Skeletal muscle cell (primary cell): ENCODE data around the gene FGD3.
"Not testable (repeated sequence)": the region's sequence is repeated elsewhere in the genome, so short reads cannot be mapped to it uniquely, and the experiment has no call there.

Experiments
- DNase-seq: peaks from one replicate; pipeline ENCODE4 v3.0.0-alpha.2; 2010; ENCODE audit warnings: low read depth
- H3K4me3 ChIP-seq: 2 replicates; pipeline ENCODE4 v1.5.1; 2011; ENCODE audit warnings: low read depth, mild to moderate bottlenecking, control low read depth, low read length, moderate library complexity

Gene FGD3

GRCh38 chr9:93002700-93003099 lies 55.4 kb downstream of the FGD3 start:
- no peak for DNase-seq
- no peak overlapping the region for H3K4me3 ChIP-seq

DNA sequence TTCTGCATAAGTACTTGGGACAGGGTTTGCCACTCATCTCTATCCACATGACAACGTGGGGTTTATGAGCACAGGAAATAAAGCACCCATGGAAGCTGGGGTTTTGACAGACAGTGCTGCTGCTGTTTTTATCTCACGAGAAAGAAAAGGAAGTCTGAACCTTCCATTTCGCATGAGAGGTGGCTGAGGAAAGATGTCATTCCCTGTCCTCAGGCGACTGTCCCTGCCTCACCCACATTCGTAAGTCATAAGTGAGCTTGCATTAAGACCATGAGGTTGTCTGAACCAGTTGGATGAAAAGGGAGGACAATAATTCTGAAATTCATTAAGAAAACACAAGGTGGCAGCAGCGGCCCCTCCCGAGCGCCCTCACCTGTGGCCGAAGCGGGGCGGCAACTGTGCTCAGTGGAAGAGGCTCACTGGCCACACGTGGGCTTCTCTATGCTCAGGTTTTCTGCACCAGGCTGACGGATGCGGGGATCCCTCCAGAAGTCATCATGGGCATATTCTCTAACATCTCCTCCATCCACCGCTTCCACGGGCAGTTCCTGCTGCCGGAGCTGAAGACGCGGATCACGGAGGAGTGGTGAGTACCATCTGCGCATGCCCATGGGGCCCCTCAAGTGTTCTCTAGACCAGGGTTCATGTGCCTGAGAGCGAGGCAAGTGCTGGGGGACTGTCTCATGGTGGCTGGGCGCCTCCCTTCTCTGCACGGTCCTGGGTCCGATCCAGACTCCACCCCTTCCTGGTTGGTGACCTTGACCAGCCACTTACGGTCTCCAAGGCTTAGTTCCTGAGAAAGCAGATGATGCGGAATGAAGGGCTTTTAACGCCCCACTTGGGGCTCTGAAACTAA lies 56.5 kb downstream of the FGD3 start:
- DNase-seq = no peak
- H3K4me3 ChIP-seq = no peak overlapping the region

DNA sequence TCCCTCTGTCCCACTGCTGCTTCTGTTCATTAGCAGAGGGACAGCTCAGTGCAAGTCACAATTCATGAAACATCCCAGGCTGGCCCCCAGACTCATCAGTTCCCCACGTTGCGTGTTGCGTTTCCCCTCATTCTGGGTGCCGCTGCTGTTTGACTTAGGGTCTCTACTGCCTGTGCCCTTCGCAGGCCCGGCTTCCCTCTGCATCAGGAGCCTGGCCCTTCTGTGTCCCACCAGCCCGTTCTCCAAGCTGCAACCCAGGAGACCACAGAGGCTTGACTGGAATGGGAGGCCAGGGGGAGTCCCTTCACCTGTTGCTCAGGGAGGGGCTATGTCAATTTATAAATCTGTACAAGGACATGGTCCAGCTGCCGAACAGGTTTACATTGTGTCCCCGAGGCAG lies 57.2 kb downstream of the FGD3 start:
- no peak for DNase-seq
- H3K4me3 ChIP-seq = no peak overlapping the region

DNA sequence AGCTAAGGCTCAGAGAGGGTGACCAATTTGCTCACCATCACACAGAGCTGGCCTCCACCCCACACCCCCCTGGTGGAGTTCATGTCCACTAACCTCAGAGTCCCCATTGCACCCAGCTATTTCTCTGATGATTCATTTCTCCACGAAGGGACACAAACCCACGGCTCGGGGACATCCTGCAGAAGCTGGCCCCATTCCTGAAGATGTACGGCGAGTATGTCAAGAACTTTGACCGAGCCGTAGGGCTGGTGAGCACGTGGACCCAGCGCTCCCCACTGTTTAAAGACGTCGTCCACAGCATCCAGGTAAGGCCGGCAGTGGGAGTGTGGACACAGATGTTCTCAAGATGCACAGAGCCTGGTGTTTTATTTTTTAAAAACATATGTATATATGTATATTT lies 58.6 kb downstream of the FGD3 start:
- no peak for DNase-seq
- H3K4me3 ChIP-seq = no peak overlapping the region

DNA sequence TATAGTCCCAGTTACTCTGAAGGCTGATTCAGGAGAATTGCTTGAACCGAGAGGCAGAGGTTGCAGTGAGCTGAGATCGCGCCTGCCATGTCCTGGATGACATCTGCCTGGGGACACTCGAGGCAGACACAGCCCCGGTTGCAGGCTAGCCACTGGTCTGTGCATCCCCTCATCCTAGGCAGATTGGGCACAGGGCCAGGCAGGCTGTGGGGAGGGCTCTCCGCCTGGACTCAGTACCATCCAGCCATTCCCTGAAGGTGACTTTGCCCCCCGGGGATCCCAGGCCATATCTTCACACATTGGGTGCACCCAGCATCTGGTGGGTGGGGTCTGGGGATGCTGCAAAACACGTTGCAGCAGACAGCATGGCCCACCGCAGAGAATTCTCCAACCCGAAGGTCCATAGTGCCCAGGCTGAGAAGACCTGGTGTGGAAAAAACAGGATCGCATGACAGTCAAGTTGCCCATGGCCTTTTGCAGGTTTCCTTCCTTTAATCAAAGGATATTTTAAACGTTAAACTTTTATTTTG lies 60.3 kb downstream of the FGD3 start:
- H3K4me3 ChIP-seq = no peak overlapping the region
- no peak for DNase-seq

DNA sequence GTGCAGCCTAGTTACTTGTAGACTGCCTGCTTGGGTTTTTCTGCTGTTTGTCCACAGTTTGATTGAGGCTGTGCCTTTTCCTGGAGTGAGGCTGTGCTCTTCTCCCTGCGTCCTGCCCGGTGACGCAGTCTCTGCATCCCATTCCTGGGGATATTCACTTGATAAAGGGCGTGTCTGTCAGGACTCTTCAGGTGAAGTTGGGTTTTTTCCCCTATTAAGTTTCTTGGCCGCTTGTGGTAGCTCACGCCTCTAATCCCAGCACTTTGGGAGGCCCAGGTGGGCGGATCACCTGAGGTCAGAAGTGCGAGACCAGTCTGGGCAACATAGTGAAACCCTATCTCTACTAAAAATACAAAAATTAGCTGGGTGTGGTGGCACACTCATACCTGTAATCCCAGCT lies 61.1 kb downstream of the FGD3 start:
- DNase-seq = no peak
- no peak overlapping the region for H3K4me3 ChIP-seq

GRCh38 chr9:93009337-93010015 lies 62.2 kb downstream of the FGD3 start:
- no peak for DNase-seq
- H3K4me3 ChIP-seq = no peak overlapping the region

DNA sequence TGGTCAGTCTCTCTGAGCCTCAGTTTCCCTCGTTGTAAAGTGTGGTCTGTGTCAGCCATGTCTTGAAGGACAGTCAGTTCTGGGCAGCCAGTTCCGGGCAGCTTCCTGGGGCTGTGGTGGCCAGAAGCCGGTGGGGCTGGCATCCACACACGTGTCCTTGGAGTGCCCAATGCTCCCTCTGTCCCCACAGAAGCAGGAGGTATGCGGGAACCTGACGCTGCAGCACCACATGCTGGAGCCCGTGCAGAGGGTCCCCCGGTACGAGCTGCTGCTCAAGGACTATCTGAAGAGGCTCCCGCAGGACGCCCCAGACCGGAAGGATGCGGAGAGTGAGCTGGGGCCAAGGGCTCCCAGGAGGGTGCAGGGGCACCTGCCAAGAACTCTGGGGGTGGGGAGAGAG lies 62.7 kb downstream of the FGD3 start:
- no peak for DNase-seq
- H3K4me3 ChIP-seq = no peak overlapping the region

GRCh38 chr9:93010704-93011103 lies 63.4 kb downstream of the FGD3 start:
- DNase-seq = no peak
- H3K4me3 ChIP-seq = no peak overlapping the region

DNA sequence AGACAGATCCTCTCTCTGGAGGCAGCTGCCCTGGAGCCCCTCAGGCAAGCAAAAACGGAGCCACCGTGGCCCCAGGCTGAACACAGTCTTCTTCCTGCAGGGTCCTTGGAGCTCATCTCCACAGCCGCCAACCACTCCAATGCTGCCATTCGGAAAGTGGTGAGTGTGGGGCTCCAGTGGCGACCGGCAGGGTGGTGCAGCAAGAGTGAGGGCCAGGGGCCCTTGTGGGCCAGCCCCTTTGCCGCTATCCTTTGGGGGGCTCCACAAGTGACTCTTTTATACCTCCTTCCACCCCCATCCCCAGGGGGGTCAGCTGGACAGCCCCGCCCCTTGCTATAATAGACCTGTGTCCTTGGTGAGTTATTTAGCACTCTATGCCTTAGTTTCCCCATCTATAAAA lies 63.8 kb downstream of the FGD3 start:
- DNase-seq = no peak
- no peak overlapping the region for H3K4me3 ChIP-seq

DNA sequence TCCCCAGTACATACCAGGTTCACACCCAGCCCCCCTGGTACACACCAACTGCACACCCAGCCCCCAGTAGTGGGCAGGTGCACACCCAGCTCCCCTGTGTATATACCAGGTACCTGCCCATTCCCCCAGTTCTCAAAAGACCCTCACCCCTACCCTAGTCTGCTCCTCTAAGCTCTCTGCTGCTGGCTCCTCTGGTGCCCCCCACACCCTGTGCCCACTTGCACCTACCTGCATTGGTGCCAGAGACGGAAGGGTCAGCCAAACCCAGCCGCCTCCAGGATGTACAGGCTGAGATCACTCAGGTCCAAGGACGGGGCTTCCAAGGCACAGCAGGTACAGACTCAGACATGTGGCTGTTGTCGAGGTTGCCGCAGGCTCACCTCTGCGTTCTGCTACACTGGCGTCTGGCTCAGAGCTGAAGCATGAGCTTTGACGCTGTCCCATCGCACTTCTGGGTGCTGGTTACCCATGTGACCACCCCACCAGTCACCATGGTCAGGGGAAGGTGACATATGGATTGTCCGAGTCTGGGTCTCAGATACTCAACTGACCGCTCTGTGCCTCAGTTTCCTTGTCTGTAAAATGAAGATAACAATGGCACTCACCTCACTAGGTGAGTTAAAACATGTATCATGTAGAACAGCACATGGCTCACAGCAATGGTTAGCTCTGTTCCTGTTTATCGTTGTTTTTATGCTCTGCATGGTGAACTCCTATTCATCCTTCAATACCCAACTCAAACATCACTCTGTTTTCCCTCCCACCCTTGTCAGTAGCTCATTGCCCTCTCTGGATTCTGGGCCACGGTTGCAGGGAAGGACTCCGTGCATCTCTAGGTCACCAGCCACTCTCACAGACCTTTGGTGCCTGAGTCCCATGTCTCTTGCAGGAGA lies 65.9 kb downstream of the FGD3 start:
- H3K4me3 ChIP-seq = no peak overlapping the region
- DNase-seq = no peak

DNA sequence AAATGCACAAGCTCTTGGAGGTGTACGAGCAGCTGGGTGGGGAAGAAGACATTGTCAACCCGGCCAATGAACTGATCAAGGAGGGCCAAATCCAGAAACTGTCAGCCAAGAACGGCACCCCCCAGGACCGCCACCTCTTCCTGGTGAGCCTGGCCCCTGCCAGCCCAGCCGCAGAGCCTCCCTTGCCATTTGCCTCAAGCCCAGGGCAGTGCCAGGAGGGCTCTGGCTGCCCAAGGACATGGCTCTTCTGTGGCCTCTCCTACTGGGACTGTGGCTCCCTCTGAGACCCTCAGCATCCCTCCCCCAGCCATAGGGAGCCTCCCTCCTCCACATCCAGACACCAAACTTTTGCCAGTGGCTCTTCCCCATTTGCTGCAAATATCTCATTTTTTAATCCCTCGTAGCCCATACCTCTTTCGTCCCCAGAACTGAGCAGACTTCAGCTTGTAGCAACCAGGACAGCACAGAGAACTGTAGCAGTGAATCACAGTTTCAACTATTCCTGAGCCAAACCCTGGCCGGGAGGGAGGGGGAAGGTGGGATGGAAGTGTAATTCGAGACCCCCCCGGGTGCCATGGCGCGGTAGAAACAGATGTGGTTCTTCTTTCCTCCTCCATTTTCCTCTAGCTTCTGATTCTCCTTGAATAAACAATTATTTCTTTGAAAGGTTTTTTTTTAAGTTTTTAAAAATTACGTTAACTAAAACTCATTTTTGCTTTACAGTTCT lies 66.7 kb downstream of the FGD3 start:
- no peak overlapping the region for H3K4me3 ChIP-seq
- DNase-seq = no peak

DNA sequence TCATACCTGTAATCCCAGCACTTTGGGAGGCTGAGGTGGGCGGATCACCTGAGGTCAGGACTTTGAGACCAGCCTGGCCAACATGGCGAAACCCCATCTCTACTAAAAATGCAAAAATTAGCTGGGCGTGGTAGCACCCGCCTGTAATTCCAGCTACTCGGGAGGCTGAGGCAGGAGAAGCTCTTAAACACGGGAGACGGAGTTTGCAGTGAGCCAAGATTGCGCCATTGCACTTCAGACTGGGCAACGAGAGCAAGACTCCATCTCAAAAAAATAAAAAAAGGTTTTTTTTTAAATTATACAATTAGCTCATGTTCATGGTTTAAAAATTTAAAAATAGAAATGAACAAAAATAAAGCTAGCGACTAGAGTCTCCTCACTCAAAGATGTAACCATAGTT lies 67.9 kb downstream of the FGD3 start:
- not testable (repeated sequence) for H3K4me3 ChIP-seq, DNase-seq

DNA sequence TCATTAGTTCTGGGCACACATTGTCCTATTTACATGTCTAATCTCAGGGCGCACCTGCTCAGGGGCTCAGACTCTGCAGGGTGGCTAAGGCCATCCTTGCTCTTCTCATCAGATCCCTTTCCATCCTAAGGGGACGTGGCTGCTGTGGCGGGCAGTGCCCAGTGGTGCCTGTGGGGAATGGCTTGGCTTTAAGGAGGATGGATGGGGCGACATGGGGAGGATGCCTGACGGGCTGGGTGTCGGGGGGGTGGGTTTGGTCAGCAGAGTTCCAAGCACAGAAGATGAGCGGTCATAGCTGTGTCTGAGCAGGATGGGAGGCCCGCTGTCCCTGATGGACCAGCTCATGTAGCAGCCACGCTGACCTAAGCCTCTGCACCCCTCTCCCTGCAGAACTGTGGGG lies 70.3 kb downstream of the FGD3 start:
- no peak overlapping the region for H3K4me3 ChIP-seq

DNA sequence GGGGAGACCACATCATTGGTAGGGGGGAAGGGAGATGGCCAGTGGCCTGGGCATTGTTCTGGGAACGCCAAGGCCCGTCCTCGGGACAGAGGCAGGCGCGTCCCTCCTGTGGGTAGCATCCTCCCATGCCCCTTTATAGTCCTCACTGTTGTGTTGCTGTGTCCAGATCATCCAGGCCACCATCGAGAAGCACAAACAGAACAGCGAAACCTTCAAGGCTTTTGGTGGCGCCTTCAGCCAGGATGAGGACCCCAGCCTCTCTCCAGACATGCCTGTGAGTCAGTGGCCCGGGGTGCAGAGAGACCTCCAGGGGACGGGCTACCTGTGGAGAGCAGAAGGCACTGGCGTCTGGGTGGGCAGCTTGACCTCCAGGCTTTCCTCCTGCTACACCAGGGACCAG lies 72.8 kb downstream of the FGD3 start:
- DNase-seq = no peak
- H3K4me3 ChIP-seq = no peak overlapping the region

More for the DNA sequence above, 70.3 kb downstream of the FGD3 start:
- no peak for DNase-seq

DNA sequence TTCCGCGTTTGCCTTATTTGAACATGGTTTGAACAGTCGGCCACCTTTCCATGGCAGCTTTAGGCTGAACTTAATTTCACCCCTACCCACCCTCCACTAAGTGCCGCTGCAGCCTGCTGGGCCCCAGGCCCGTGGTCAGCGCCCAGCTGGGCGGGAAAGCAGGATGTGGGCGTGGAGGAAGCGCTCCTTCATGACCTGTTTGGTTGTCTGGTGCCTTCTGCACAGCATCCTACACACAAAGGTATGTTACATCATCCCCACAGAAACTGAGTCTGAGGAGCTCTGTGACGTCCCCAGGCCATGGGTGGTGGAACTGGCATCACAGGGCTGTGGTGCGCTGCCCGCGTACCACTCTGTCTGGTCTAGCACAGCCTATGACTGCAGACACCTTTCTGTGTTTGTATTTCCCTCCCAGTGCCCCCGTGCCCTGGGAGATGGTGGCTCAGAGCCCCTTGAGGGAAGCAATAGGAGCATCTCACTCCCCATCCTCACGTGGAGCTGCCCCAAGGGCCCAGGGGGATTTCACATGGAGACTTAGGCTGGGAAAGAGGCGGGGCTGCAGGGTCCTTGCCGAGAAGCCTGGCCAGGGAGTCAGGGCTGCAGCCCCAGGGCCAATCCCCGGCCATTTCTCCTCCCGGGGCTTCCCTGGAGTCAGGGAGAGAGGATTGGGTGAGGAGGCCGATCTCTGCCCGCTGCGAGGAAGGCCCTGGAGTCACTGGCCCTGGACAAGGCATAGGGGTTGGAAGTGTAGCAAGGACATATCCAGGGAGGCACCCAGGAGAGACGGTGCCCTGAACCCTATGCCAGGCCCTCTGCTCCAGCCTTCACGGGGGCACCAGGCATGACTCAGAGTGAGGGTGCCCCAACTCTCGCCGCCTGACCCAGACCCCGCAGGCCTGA lies 73.7 kb downstream of the FGD3 start:
- no peak overlapping the region for H3K4me3 ChIP-seq
- DNase-seq = no peak

DNA sequence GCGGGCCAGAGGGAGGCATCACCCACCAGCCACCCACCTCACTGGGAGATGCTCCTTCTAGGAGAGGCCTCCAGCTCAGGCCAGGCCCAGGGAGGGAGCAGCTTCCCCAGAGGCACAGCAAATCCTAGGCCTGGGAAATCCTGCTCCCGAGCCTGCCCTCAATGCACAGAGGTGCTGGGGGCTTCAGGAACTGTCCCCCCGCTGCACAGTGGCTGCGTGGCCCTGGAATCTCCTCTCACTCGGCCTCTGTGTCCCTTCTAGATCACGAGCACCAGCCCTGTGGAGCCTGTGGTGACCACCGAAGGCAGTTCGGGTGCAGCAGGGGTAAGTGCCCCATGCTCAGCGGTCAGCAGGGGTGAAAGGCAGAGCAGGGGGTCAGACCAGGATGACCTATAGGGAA lies 74.7 kb downstream of the FGD3 start:
- DNase-seq = no peak
- H3K4me3 ChIP-seq = no peak overlapping the region
